GM19043 (cell line): ENCODE results near the gene MTR.

Experiments used
- ATAC-seq: cut with Tn5 transposase; IDR thresholded peaks from one replicate; pipeline ENCODE4 v1.9.1; 2021; ENCODE audit warnings: low read depth; ENCODE audit not compliant: unreplicated experiment

The MTR gene

GRCh38 chr1:236795035-236795756, at the start of gene MTR:
TSS of gene MTR (plus strand) at chr1:236795292. CDS start at chr1:236795704, 412 bp downstream.
- peak; percentile 98 for ATAC-seq

- no peak for ATAC-seq
Observed at GRCh38 chr1:236746785-236747184, 48.3 kb upstream of the MTR start.

- ATAC-seq: no peak
Observed at GRCh38 chr1:236747311-236747985, 47.6 kb upstream of the MTR start.

- ATAC-seq: no peak
Observed at GRCh38 chr1:236748268-236748870, 46.7 kb upstream of the MTR start.

GRCh38 chr1:236750928-236751327, 44.2 kb upstream of the MTR start:
- no peak for ATAC-seq

GRCh38 chr1:236751385-236751784, 43.7 kb upstream of the MTR start:
- ATAC-seq: no peak

- no peak for ATAC-seq
Observed at GRCh38 chr1:236751935-236752334, 43.2 kb upstream of the MTR start.

- no peak for ATAC-seq
Observed at GRCh38 chr1:236753516-236753915, 41.6 kb upstream of the MTR start.

GRCh38 chr1:236753964-236754363, 41.1 kb upstream of the MTR start:
- no peak for ATAC-seq

- no peak for ATAC-seq
Observed at GRCh38 chr1:236754525-236755210, 40.4 kb upstream of the MTR start.

GRCh38 chr1:236757640-236758039, 37.5 kb upstream of the MTR start:
- ATAC-seq: no peak

GRCh38 chr1:236759252-236759859, 35.7 kb upstream of the MTR start:
- no peak for ATAC-seq

GRCh38 chr1:236760480-236760879, 34.6 kb upstream of the MTR start:
- no peak for ATAC-seq

- no peak for ATAC-seq
Observed at GRCh38 chr1:236760986-236761385, 34.1 kb upstream of the MTR start.

- ATAC-seq: no peak
Observed at GRCh38 chr1:236761397-236762132, 33.5 kb upstream of the MTR start.

- ATAC-seq: no peak
Observed at GRCh38 chr1:236762410-236762809, 32.7 kb upstream of the MTR start.

GRCh38 chr1:236765831-236766230, 29.3 kb upstream of the MTR start:
- no peak for ATAC-seq

GRCh38 chr1:236766506-236766905, 28.6 kb upstream of the MTR start:
- ATAC-seq: no peak

- no peak for ATAC-seq
Observed at GRCh38 chr1:236767276-236767675, 27.8 kb upstream of the MTR start.

- ATAC-seq: no peak
Observed at GRCh38 chr1:236768601-236769000, 26.5 kb upstream of the MTR start.
